ENCODE results near the gene COQ6. TPM values are rescaled to one million over a fixed set of nuclear protein-coding genes. Genes with fewer than 3 reads are reported as not detected.

COQ6 gene
- total RNA-seq, 1 experiment from 2014 or later: 12.0 TPM

- H3K27ac ChIP-seq (ENCODE audit: insufficient read length, low read depth, low read length): no peak overlapping the region
- H3K23me2 ChIP-seq (ENCODE audit: insufficient read length, low read depth, low read length, poor library complexity, severe bottlenecking): no peaks in the 10 kb centered on the region
- no peaks in the 10 kb centered on the region for H3K27me3 ChIP-seq (ENCODE audit: insufficient read depth, low read length)
- no peak overlapping the region for H2BK120ac ChIP-seq (ENCODE audit: low read depth, low read length, poor library complexity, severe bottlenecking)
- no peak overlapping the region for H4K5ac ChIP-seq (ENCODE audit: insufficient read length, low read depth, low read length)
- H3K79me1 ChIP-seq (ENCODE audit: insufficient read depth, low read depth, low read length, poor library complexity, severe bottlenecking): no peaks in the 10 kb centered on the region
- no peaks in the 10 kb centered on the region for H4K20me1 ChIP-seq (ENCODE audit: control insufficient read depth, insufficient read depth, insufficient read length)
- H2AFZ ChIP-seq (ENCODE audit: low read length): no peak overlapping the region
- H3K36me3 Mint-ChIP-seq (ENCODE audit: insufficient read depth in 1 of 3, low read depth in 3 of 3): no peaks in the 10 kb centered on the region
- WGBS (ENCODE audit: extremely low coverage, insufficient read length, low lambda C conversion rate): no CpG with 5 or more reads among the region's 4 CpGs
- no peak overlapping the region for H3K23ac ChIP-seq (ENCODE audit: insufficient read length, low read depth, low read length)
- H3K9me3 ChIP-seq (ENCODE audit: control insufficient read depth, low read depth, low read length): no peaks in the 10 kb centered on the region
- no peaks in the 10 kb centered on the region for H3K4me1 Mint-ChIP-seq
- no peaks in the 10 kb centered on the region for H3K9me3 Mint-ChIP-seq
- H3T11ph ChIP-seq (ENCODE audit: low read length): no peak overlapping the region
- no peak overlapping the region for H4K8ac ChIP-seq (replicated peaks; ENCODE audit: insufficient read length, low read depth, low read length)
- H2BK15ac ChIP-seq (ENCODE audit: low read depth, low read length): no peak overlapping the region
- H2AK5ac ChIP-seq (ENCODE audit: insufficient read length, low read length): no peak overlapping the region
- no peaks in the 10 kb centered on the region for H3K79me2 ChIP-seq (ENCODE audit: insufficient read depth, low read length)
- no peak for TF ChIP-seq CTCF (conservative IDR thresholded peaks at IDR 0.05)
- H3K4me1 ChIP-seq (ENCODE audit: insufficient read depth, low read length): no peaks in the 10 kb centered on the region
- no peak overlapping the region for H3K18ac ChIP-seq (ENCODE audit: insufficient read length, low read depth, low read length)
- no peak overlapping the region for H4K91ac ChIP-seq (ENCODE audit: insufficient read length, low read depth, low read length)
- H3K9ac ChIP-seq (ENCODE audit: extremely low read depth, insufficient read length, low read length): no peak overlapping the region
- peaks cover 11% of the 10 kb centered on the region for H3K27me3 Mint-ChIP-seq (ENCODE audit: low read depth)
- no peak overlapping the region for H3K14ac ChIP-seq (ENCODE audit: insufficient read depth, low read length)
- no peak overlapping the region for H3K56ac ChIP-seq (ENCODE audit: insufficient read length, low read depth, low read length)
- H2BK5ac ChIP-seq (ENCODE audit: insufficient read length, low read length): no peak overlapping the region
- H3K4me3 Mint-ChIP-seq: no peak overlapping the region
- no peak overlapping the region for H3K4ac ChIP-seq (ENCODE audit: low read depth, low read length)
- no peak for DNase-seq
- H2BK12ac ChIP-seq (ENCODE audit: insufficient read length, low read depth, low read length): no peak overlapping the region
- no peak overlapping the region for H2BK20ac ChIP-seq (ENCODE audit: low read depth, low read length, poor library complexity, severe bottlenecking)
- H3K4me2 ChIP-seq (ENCODE audit: insufficient read depth, insufficient read length, low read length): no peak overlapping the region
- H3K27ac Mint-ChIP-seq: no peak overlapping the region; a peak in 1 of 7 replicates
Measured at GRCh38 chr14:73943083-73943482, 7.0 kb upstream of the COQ6 start.
